GM18909 (cell line): Measurements from ENCODE around the gene MTG1.
"Not testable (repeated sequence)": the region's sequence is repeated elsewhere in the genome, so short reads cannot be mapped to it uniquely, and the experiment has no call there.

ENCODE experiments used
- ATAC-seq: cut with Tn5 transposase; IDR thresholded peaks from one replicate; pipeline ENCODE4 v1.9.1; 2021; ENCODE audit warnings: mild to moderate bottlenecking; ENCODE audit not compliant: unreplicated experiment, poor library complexity

Gene MTG1

GRCh38 chr10:133460208-133460769 is 66.3 kb downstream of the MTG1 start:
- ATAC-seq = no peak

GRCh38 chr10:133461027-133461426 is 67.1 kb downstream of the MTG1 start:
- no peak for ATAC-seq

- no peak for ATAC-seq
These were observed 67.9 kb downstream of the MTG1 start for GRCh38 chr10:133461841-133462240.

- ATAC-seq = no peak
These were observed 68.8 kb downstream of the MTG1 start for GRCh38 chr10:133462512-133463305.

DNA sequence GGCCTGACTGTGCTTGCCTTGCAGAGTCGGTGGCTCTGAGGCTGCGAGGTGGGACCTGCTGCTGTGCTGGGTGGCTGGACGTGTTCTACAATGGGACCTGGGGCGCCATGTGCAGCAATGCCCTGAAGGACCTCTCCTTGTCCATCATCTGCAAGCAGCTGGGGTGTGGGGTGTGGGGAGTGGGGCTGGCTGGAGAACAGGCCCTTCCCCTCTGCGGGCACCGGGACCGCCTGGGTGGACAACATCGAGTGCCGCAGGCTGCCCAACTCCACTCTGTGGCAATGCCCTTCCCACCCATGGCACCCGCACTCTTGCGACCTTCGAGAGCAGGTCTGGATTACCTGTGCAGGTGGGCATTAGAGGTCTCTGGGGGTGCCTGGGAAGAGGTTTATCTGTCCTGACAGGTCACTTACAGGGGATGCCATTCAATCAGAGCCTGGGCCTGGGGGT is 70.7 kb downstream of the MTG1 start:
- ATAC-seq = no peak

DNA sequence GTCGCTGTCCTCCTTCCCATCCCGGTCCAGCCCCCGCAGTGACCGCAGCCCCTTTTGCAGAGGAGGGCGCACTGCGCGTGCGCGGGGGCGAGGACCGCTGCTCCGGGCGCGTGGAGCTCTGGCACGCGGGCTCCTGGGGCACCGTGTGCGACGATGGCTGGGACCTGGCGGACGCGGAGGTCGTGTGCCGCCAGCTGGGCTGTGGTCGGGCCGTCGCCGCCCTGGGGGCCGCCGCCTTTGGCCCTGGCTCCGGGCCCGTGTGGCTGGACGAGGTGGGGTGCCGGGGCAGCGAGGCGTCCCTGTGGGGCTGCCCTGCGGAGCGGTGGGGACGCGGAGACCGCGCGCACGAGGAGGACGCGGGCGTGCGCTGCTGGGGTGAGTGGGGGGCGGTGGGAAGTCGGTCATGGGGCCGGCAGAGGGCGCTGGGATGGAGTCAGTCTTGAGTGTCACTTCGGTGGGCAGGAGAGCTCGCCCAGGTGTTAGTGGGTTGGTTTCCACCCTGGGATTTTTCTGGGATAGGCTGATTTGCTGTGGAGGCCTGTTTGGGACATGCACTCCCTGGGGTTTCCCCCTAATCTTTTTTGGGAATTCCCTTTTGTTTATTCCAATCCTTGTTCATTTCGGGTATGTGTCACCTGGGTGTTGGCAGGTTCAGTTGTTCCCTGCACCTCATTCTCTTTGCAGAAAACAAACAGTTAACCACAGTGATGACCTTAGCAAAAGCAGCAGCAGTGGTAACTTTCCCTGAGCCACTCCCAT is 71.4 kb downstream of the MTG1 start:
- ATAC-seq = no peak

DNA sequence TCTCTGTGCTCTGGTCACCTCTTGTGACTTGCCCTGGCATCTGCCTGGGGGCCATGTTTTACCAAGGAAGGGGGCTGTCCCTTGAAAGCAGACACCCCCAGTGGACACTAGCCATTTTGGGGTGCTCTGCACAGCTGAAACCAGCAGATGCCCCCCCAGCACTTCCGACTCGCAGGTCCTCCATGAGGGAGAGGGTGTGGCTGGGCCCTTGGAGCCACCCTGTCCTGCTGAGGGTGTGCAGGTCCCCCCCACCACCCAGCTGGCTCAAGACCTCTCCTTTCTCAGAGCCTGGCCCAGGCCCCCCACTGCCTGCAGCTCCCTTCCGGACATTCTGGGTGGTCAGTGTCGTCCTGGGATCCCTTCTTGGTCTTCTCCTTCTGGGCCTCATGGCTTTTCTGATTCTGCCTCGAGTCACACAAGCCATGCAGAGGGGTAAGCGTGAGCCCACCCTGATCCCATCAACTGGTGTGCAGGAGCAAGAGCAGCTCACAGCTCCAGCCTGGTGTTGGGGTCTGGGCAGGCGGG is 72.1 kb downstream of the MTG1 start:
- ATAC-seq = no peak

DNA sequence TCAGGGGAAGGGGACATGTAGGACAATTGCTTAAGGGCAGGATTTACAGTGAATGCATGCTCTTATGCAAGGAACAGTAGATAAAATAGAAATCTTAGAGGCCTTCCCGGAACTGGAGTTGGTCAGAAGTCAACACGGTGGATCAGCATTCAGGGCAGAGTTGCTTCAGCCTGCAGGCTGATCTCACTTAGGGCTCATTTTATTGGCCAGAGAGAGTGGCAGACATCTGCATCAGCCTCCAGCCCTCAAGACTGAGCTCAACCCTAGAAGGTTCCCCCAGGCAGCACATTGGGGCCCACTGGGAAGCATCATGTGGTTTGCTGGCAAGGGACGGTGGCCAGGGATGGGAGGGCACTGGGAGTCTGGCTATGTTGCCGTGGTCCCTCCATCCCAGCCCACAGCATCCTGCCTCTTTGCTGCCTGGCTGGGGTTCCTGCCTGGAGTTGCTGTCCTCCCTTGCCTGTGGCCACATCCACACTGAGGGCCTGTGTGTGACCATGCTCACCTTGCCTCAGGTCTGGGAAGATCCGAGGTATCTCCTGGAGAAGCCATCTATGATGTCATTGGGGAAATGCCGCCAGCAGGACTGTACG is 72.8 kb downstream of the MTG1 start:
- no peak for ATAC-seq

- ATAC-seq = no peak
These were observed 73.4 kb downstream of the MTG1 start for GRCh38 chr10:133467286-133467911.

- not testable (repeated sequence) for ATAC-seq
These were observed 75.2 kb downstream of the MTG1 start for GRCh38 chr10:133469205-133469604.

DNA sequence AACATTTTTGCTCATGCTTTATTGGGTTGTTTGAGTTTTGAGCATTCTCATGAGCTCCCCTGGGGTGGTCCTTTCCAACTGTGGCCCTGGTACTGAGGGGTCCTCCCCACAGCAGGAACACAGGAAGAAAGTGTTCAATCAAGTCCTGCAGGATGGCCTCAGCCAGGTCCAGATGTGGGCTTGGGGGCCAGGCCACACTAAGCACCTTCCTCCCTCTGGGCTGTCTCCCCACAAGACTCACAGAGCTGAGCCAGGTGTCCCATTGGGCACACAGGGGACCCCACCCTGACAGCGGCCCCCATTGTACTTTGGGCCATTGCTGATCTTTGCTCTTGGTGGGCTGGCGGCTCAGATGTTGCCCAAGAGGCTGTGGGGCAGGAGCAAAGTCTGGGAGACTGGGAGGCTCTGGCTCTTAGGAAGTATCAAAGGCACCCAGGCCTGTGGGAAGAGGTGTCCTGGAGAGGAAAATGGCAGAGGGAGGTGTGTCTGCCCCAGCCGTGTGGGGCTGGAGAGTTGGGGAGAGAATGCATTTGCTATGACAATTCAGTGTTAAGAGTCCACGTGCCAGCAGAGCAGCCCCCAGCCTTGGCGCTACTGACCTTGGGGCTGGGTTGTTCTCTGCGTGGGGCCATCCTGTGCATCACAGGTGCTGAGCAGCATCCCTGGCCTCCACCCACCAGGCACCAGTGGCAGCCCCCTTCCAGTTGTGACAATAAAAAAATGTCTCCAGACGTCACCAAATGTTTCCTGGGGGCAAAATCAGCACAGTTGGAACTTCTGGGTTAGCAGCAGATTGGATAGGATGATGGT is 77.5 kb downstream of the MTG1 start:
- ATAC-seq = no peak
